ENCODE data around the gene SCARB1. TPM values are rescaled to one million over a fixed set of nuclear protein-coding genes. Genes with fewer than 3 reads are reported as not detected.

The SCARB1 gene
- total and polyA plus RNA-seq, 9 of the 15 experiments (the other 6 are each of a cell fraction or from before 2014, with no cell fraction given), result 0.56 to 157 (median 52.8) TPM

- TF ChIP-seq ZNF511 (CRISPR knock-in tag; IDR thresholded peaks at IDR 0.05), result peak; percentile 90
- no peak for TF ChIP-seq ADNP (tag; IDR thresholded peaks at IDR 0.05)
- TF ChIP-seq TSC22D4 (tag; IDR thresholded peaks at IDR 0.05), result no peak
- TF ChIP-seq SMARCA4 (IDR thresholded peaks at IDR 0.05), result peak; percentile 83
- TF ChIP-seq NCOA4 (IDR thresholded peaks at IDR 0.05; ENCODE audit: partially characterized antibody), result no peak
- 0 out of 2 replicates have a peak, but pooled peaks have one; percentile 38 for TF ChIP-seq GABPB1 (CRISPR knock-in tag; IDR thresholded peaks at IDR 0.05)
- TF ChIP-seq ZBTB49 (CRISPR knock-in tag; IDR thresholded peaks at IDR 0.05; ENCODE audit: borderline replicate concordance), result no peak
- peak; percentile 74 for TF ChIP-seq MXD1 (CRISPR knock-in tag; IDR thresholded peaks at IDR 0.05; ENCODE audit: borderline replicate concordance, poor library complexity, severe bottlenecking)
- TF ChIP-seq TFAM (CRISPR knock-in tag; conservative IDR thresholded peaks at IDR 0.05), result no peak
- no peak for TF ChIP-seq TCF7L2 (IDR thresholded peaks at IDR 0.05; ENCODE audit: low read depth, low read length)
- TF ChIP-seq KHSRP (IDR thresholded peaks at IDR 0.05), result no peak
- no peak for TF ChIP-seq ZNF165 (CRISPR knock-in tag; IDR thresholded peaks at IDR 0.05; ENCODE audit: borderline replicate concordance)
- no peak for TF ChIP-seq E2F8 (IDR thresholded peaks at IDR 0.05; ENCODE audit: low read depth, partially characterized antibody)
- no peak for TF ChIP-seq ZBTB34 (CRISPR knock-in tag; IDR thresholded peaks at IDR 0.05)
- no peak for TF ChIP-seq LARP7 (IDR thresholded peaks at IDR 0.05)
- peak; percentile 98 for TF ChIP-seq MYC (IDR thresholded peaks at IDR 0.05; ENCODE audit: low read depth, low read length)
- peak; percentile 70; the same call in 1 of the 2 replicates for TF ChIP-seq MYC (CRISPR knock-in tag; IDR thresholded peaks at IDR 0.05; ENCODE audit: borderline replicate concordance, low read depth)
- TF ChIP-seq ZNF212 (CRISPR knock-in tag; IDR thresholded peaks at IDR 0.05), result no peak
- TF ChIP-seq HLTF (IDR thresholded peaks at IDR 0.05), result no peak
- no peak for TF ChIP-seq ZSCAN32 (CRISPR knock-in tag; IDR thresholded peaks at IDR 0.05)
- TF ChIP-seq ZNF699 (CRISPR knock-in tag; IDR thresholded peaks at IDR 0.05; ENCODE audit: insufficient replicate concordance), result no peak
- peak; percentile 58 for TF ChIP-seq POLR2A (conservative IDR thresholded peaks at IDR 0.05)
Observed at GRCh38 chr12:124904306-124905098, 40.8 kb upstream of the SCARB1 start (continued).
